HG02840 (cell line): ENCODE data around the gene DCC.

ENCODE experiments used
- ATAC-seq: cut with Tn5 transposase; IDR thresholded peaks from one replicate; pipeline ENCODE4 v1.9.1; 2021; ENCODE audit warnings: mild to moderate bottlenecking, moderate library complexity, moderate number of reproducible peaks; ENCODE audit not compliant: unreplicated experiment, low FRiP score

Gene DCC

GRCh38 chr18:53139746-53140500 is 799.9 kb downstream of the DCC start:
- no peak for ATAC-seq

- ATAC-seq = no peak
Measured at GRCh38 chr18:53142005-53142404, 802.0 kb downstream of the DCC start.

GRCh38 chr18:53147472-53147871 is 807.5 kb downstream of the DCC start:
- no peak for ATAC-seq

- ATAC-seq = no peak
Measured at GRCh38 chr18:53148123-53148522, 808.1 kb downstream of the DCC start.

- no peak for ATAC-seq
Measured at GRCh38 chr18:53152476-53152875, 812.5 kb downstream of the DCC start.

GRCh38 chr18:53153281-53153680 is 813.3 kb downstream of the DCC start:
- ATAC-seq = no peak

- no peak for ATAC-seq
Measured at GRCh38 chr18:53153800-53154199, 813.8 kb downstream of the DCC start.

GRCh38 chr18:53165770-53166169 is 825.8 kb downstream of the DCC start:
- ATAC-seq = no peak

- ATAC-seq = no peak
Measured at GRCh38 chr18:53169346-53169745, 829.3 kb downstream of the DCC start.

- no peak for ATAC-seq
Measured at GRCh38 chr18:53191634-53192033, 851.6 kb downstream of the DCC start.

- no peak for ATAC-seq
Measured at GRCh38 chr18:53193870-53194269, 853.9 kb downstream of the DCC start.

GRCh38 chr18:53219853-53220252 is 879.9 kb downstream of the DCC start:
- ATAC-seq = no peak

- ATAC-seq = no peak
Measured at GRCh38 chr18:53224128-53224778, 884.3 kb downstream of the DCC start.

GRCh38 chr18:53225567-53226325 is 885.7 kb downstream of the DCC start:
- no peak for ATAC-seq

GRCh38 chr18:53234610-53235009 is 894.6 kb downstream of the DCC start:
- ATAC-seq = no peak

- no peak for ATAC-seq
Measured at GRCh38 chr18:53241161-53241560, 901.2 kb downstream of the DCC start.

GRCh38 chr18:53253789-53254188 is 913.8 kb downstream of the DCC start:
- no peak for ATAC-seq

GRCh38 chr18:53254265-53254664 is 914.3 kb downstream of the DCC start:
- ATAC-seq = no peak

GRCh38 chr18:53261241-53261640 is 921.2 kb downstream of the DCC start:
- no peak for ATAC-seq

GRCh38 chr18:53266850-53267249 is 926.9 kb downstream of the DCC start:
- ATAC-seq = no peak

GRCh38 chr18:53268455-53268854 is 928.5 kb downstream of the DCC start:
- ATAC-seq = no peak
